Thyroid gland (tissue), 4 donors: ENCODE measurements around the gene UBN1. TPM values are rescaled to one million over a fixed set of nuclear protein-coding genes. Genes with fewer than 3 reads are reported as not detected.

Experiments used
- DNase-seq, 2 donors: peaks; one replicate each; pipeline ENCODE4 v3.0.0-alpha.2; 2019
- H3K27ac ChIP-seq, 3 donors: fragments of 200-600 bp; sonication (generic); 1 replicate in 2 of 3; 2 replicates in 1 of 3; pipeline ENCODE4 v1.5.1; 2016 to 2019; ENCODE audit warnings: mild to moderate bottlenecking in 1 of 3, moderate library complexity in 1 of 3
- H3K27me3 ChIP-seq: fragments of 200-600 bp; sonication (generic); one replicate; pipeline ENCODE4 v1.5.1; 2019
- H3K36me3 ChIP-seq, 2 donors: fragments of 200-600 bp; sonication (generic); one replicate each; pipeline ENCODE4 v1.5.1; 2016 to 2019
- H3K4me1 ChIP-seq, 2 donors: fragments of 200-600 bp; sonication (generic); one replicate each; pipeline ENCODE4 v1.5.1; 2017 to 2019
- H3K4me3 ChIP-seq, 3 donors: fragments of 200-600 bp; sonication (generic); replicated peaks in 1 of 3; 1 replicate in 2 of 3; 2 replicates in 1 of 3; pipeline ENCODE4 v1.5.1; 2016; ENCODE audit warnings: mild to moderate bottlenecking in 1 of 3
- H3K9me3 ChIP-seq: fragments of 200-600 bp; sonication (generic); one replicate; pipeline ENCODE4 v1.5.1; 2017
- CTCF ChIP-seq, 6 experiments: fragments of 200-600 bp in 3 of 6; fragments of 450-650 bp in 3 of 6; sonication (generic) in 3 of 6; IDR thresholded peaks; one replicate each; pipeline ENCODE4 v1.5.1; 2016 to 2019; ENCODE audit warnings: antibody characterized with exemption in 6 of 6, mild to moderate bottlenecking in 2 of 6, inconsistent platforms in 1 of 6, moderate library complexity in 1 of 6
- POLR2A ChIP-seq, 2 donors: fragments of 450-650 bp; IDR thresholded peaks; one replicate each; pipeline ENCODE4 v1.6.1; 2017; ENCODE audit warnings: antibody characterized with exemption in 2 of 2, mild to moderate bottlenecking in 2 of 2, moderate library complexity in 1 of 2
- WGBS, 2 donors: methylation state at CpG; one replicate each; pipeline ENCODE4 v1.1.5; 2017; 5-methylcytosine and 5-hydroxymethylcytosine counted together
- intact Hi-C: fragments of 100-400 bp; cut with DNase I; formaldehyde crosslinking; loops from one replicate; pipeline ENCODE4 v1.15.1; 2023
- total RNA-seq, 4 donors: library from RNA; depleted of rRNA; stranded (reverse); fragments of >200 nt; gene quantifications; one replicate each; pipeline ENCODE4 v1.2.3, GENCODE V29; 2016

The UBN1 gene
- total RNA-seq, 4 donors from 2014 or later, result 27.9 to 40.7 (median 30.5) TPM

DNA sequence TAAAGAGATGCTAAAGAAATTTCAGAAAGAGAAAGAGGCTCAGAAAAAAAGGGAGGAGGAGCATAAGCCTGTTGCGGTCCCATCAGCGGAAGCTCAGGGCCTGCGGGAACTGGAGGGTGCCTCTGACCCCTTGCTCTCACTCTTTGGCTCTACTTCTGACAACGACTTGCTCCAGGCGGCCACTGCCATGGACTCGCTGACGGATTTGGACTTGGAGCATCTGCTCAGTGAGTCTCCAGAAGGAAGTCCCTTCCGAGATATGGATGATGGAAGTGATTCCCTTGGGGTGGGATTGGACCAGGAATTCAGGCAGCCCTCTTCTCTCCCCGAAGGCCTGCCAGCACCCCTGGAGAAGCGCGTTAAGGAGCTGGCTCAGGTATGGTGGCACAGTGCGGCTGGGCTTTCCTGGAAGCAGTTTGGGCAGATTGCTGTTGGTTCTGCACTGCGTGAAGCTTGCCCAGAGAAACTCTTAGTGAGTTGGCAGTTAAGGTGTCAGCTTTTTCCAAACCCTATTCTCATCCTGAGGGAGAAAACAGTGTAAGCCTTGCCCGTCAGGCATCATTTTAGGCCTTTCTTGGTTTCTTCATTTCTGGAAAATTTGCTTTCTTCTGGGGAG lies 13.6 kb downstream of the UBN1 start:
- peaks cover 39 to 46% of the 10 kb centered on the region in 2 donors for H3K36me3 ChIP-seq
- intact Hi-C loops, result no loop called here
- DNase-seq, result no peak
- no peaks in the 10 kb centered on the region for H3K4me1 ChIP-seq
- no peak for TF ChIP-seq POLR2A (IDR thresholded peaks at IDR 0.05)
- TF ChIP-seq CTCF (IDR thresholded peaks at IDR 0.05), result no peak
- no peak overlapping the region for H3K27ac ChIP-seq
- no peak overlapping the region for H3K4me3 ChIP-seq
- WGBS, 2 donors, result 91 to 95% methylated on average over 14 of the region's 14 CpGs
- H3K27me3 ChIP-seq, result no peaks in the 10 kb centered on the region
- H3K9me3 ChIP-seq, result no peaks in the 10 kb centered on the region

- Histone ChIP-seq H3K27ac (no peak overlapping the region), H3K9me3 (no peaks in the 10 kb centered on the region), H3K36me3 (peaks cover 38 to 39% of the 10 kb centered on the region in 2 donors), H3K4me1 (peaks cover 3 to 5% of the 10 kb centered on the region in 2 donors), H3K27me3 (no peaks in the 10 kb centered on the region), H3K4me3 (no peak overlapping the region)
- TF ChIP-seq CTCF (IDR thresholded peaks at IDR 0.05) (no peak), POLR2A (IDR thresholded peaks at IDR 0.05) (no peak)
- no peak for DNase-seq
- 83 to 85% methylated on average over 5 of the region's 5 CpGs for WGBS, 2 donors
- intact Hi-C loops, result no loop called here
These were observed 15.4 kb downstream of the UBN1 start for GRCh38 chr16:4862639-4863038.

GRCh38 chr16:4864728-4865127 lies 17.4 kb downstream of the UBN1 start:
- no peak for DNase-seq
- TF ChIP-seq POLR2A (IDR thresholded peaks at IDR 0.05) (no peak), CTCF (IDR thresholded peaks at IDR 0.05) (no peak)
- H3K27me3 ChIP-seq, result no peaks in the 10 kb centered on the region
- intact Hi-C loops, result no loop called here
- H3K27ac ChIP-seq, result no peak overlapping the region
- H3K9me3 ChIP-seq, result no peaks in the 10 kb centered on the region
- WGBS, 2 donors, result 89 to 90% methylated on average over 3 of the region's 3 CpGs
- no peak overlapping the region for H3K4me3 ChIP-seq
- H3K4me1 ChIP-seq, result peaks cover 18 to 24% of the 10 kb centered on the region in 2 donors
- peaks cover 21 to 23% of the 10 kb centered on the region in 2 donors for H3K36me3 ChIP-seq

GRCh38 chr16:4865231-4865860 lies 18.1 kb downstream of the UBN1 start:
- no peak overlapping the region for H3K27ac ChIP-seq
- peaks cover 25 to 30% of the 10 kb centered on the region in 2 donors for H3K4me1 ChIP-seq
- no peak overlapping the region for H3K4me3 ChIP-seq
- 97% methylated on average over 13 of the region's 13 CpGs for WGBS, 2 donors
- H3K27me3 ChIP-seq, result no peaks in the 10 kb centered on the region
- H3K36me3 ChIP-seq, result peaks cover 14 to 21% of the 10 kb centered on the region in 2 donors
- no peak for DNase-seq
- TF ChIP-seq POLR2A (IDR thresholded peaks at IDR 0.05) (no peak), CTCF (IDR thresholded peaks at IDR 0.05) (no peak)
- intact Hi-C loops, result no loop called here
- H3K9me3 ChIP-seq, result no peaks in the 10 kb centered on the region

- no peak overlapping the region for H3K4me3 ChIP-seq
- WGBS, 2 donors, result 98 to 99% methylated on average over 12 of the region's 12 CpGs
- H3K36me3 ChIP-seq, result peaks cover 12 to 20% of the 10 kb centered on the region in 2 donors
These were observed 19.3 kb downstream of the UBN1 start for GRCh38 chr16:4866586-4866985.

More at GRCh38 chr16:4866586-4866985, 19.3 kb downstream of the UBN1 start:
- Histone ChIP-seq H3K9me3 (no peaks in the 10 kb centered on the region), H3K27me3 (no peaks in the 10 kb centered on the region), H3K27ac (no peak overlapping the region), H3K4me1 (peaks cover 26 to 34% of the 10 kb centered on the region in 2 donors)
- DNase-seq, result no peak
- TF ChIP-seq POLR2A (IDR thresholded peaks at IDR 0.05), result no peak
- no peak for TF ChIP-seq CTCF (IDR thresholded peaks at IDR 0.05)
- intact Hi-C loops, result no loop called here
